Chondrocyte (in vitro differentiated cells): ENCODE data around the gene SLC16A3. TPM values are rescaled to one million over a fixed set of nuclear protein-coding genes. Genes with fewer than 3 reads are reported as not detected.
A peak's percentile ranks its signal among the peaks of the same experiment; 100 is the strongest.

ENCODE experiments used
- DNase-seq: peaks from one replicate; pipeline ENCODE4 v3.0.0; 2021; ENCODE audit warnings: mixed read lengths, low spot score
- H3K27ac Mint-ChIP-seq: one replicate; pipeline ENCODE4 v1.8.0; 2021; ENCODE audit warnings: mild to moderate bottlenecking, moderate library complexity, mixed read lengths; ENCODE audit not compliant: unreplicated experiment
- H3K27me3 Mint-ChIP-seq: 2 replicates; pipeline ENCODE4 v1.8.0; 2021; ENCODE audit warnings: low read depth, mixed read lengths
- H3K36me3 Mint-ChIP-seq: 2 replicates; pipeline ENCODE4 v1.8.0; 2021; ENCODE audit warnings: low read depth, mixed read lengths
- H3K4me1 Mint-ChIP-seq: 2 replicates; pipeline ENCODE4 v1.8.0; 2021; ENCODE audit warnings: low read depth, mild to moderate bottlenecking, mixed read lengths
- H3K4me3 Mint-ChIP-seq: one replicate; pipeline ENCODE4 v1.8.0; 2021; ENCODE audit warnings: mild to moderate bottlenecking, moderate library complexity, mixed read lengths; ENCODE audit not compliant: unreplicated experiment
- H3K9me3 Mint-ChIP-seq: 2 replicates; pipeline ENCODE4 v1.8.0; 2021; ENCODE audit warnings: low read depth, mixed read lengths
- CTCF ChIP-seq: fragments of 200-600 bp; sonication (generic); IDR thresholded peaks from 2 replicates; pipeline ENCODE4 v1.5.0; 2021; ENCODE audit warnings: antibody characterized with exemption, mild to moderate bottlenecking, moderate library complexity
- microRNA-seq: library from miRNA; unstranded; fragments of <30 nt; microRNA quantifications from one replicate; pipeline ENCODE4 v1.2.0, GENCODE V29; 2020; ENCODE audit warnings: borderline number of aligned reads
- total RNA-seq: library from RNA; stranded (reverse); gene quantifications from 3 replicates; pipeline ENCODE4 v1.2.1, GENCODE V29; 2021

The SLC16A3 gene
- total RNA-seq, 1 donor from 2014 or later = 189 TPM

- Mint-ChIP-seq H3K4me1 (peaks cover 26% of the 10 kb centered on the region), H3K27ac (no peak overlapping the region), H3K4me3 (no peak overlapping the region), H3K27me3 (no peaks in the 10 kb centered on the region), H3K9me3 (no peaks in the 10 kb centered on the region), H3K36me3 (no peaks in the 10 kb centered on the region)
- TF ChIP-seq CTCF = no peak
- DNase-seq = no peak
Observed at GRCh38 chr17:82283208-82283749, 54.4 kb downstream of the SLC16A3 start.

- Mint-ChIP-seq H3K27me3 (no peaks in the 10 kb centered on the region), H3K4me1 (peaks cover 27% of the 10 kb centered on the region), H3K4me3 (no peak overlapping the region), H3K9me3 (no peaks in the 10 kb centered on the region), H3K36me3 (no peaks in the 10 kb centered on the region), H3K27ac (no peak overlapping the region)
- TF ChIP-seq CTCF = no peak
- no peak for DNase-seq
Observed at GRCh38 chr17:82285141-82285540, 56.3 kb downstream of the SLC16A3 start.

- no peaks in the 10 kb centered on the region for H3K36me3 Mint-ChIP-seq
- no peak overlapping the region for H3K27ac Mint-ChIP-seq
- H3K9me3 Mint-ChIP-seq = no peaks in the 10 kb centered on the region
- peaks cover 24% of the 10 kb centered on the region for H3K4me1 Mint-ChIP-seq
- TF ChIP-seq CTCF = no peak
- H3K4me3 Mint-ChIP-seq = no peak overlapping the region
- no peak for DNase-seq
- no peaks in the 10 kb centered on the region for H3K27me3 Mint-ChIP-seq
Observed at GRCh38 chr17:82287013-82287867, 58.4 kb downstream of the SLC16A3 start.

GRCh38 chr17:82287868-82288801 lies 59.3 kb downstream of the SLC16A3 start:
- DNase-seq = no peak
- peak overlapping the region; percentile 10 for H3K27ac Mint-ChIP-seq
- no peak for TF ChIP-seq CTCF
- H3K27me3 Mint-ChIP-seq = no peaks in the 10 kb centered on the region
- peaks cover 19% of the 10 kb centered on the region for H3K4me1 Mint-ChIP-seq
- no peaks in the 10 kb centered on the region for H3K36me3 Mint-ChIP-seq
- no peaks in the 10 kb centered on the region for H3K9me3 Mint-ChIP-seq
- H3K4me3 Mint-ChIP-seq = no peak overlapping the region

Small RNA genes within 50 kb of the gene (microRNA-seq; reads per million reads assigned to microRNA genes)
- gene MIR6787 = not detected

Other genes with a start within 250 kb of the SLC16A3 start
- gene CENPX, start 206.2 kb upstream of the SLC16A3 start, total RNA-seq = 18.1 to 25.1 TPM (median 19.2 TPM) in 3 replicates
- gene LRRC45, start 205.7 kb upstream of the SLC16A3 start, total RNA-seq = 7.9 to 12.8 TPM (median 8.2 TPM) in 3 replicates
- 14.9 to 32.7 TPM (median 32.3 TPM) in 3 replicates for gene RAC3, start 197.4 kb upstream of the SLC16A3 start, total RNA-seq
- gene DCXR, start 191.3 kb upstream of the SLC16A3 start, total RNA-seq = 52.8 to 59.8 TPM (median 58.2 TPM) in 3 replicates
- 29.7 to 47.4 TPM (median 45.2 TPM) in 3 replicates for gene RFNG, start 177.2 kb upstream of the SLC16A3 start, total RNA-seq
- 79.8 to 103 TPM (median 82.8 TPM) in 3 replicates for gene GPS1, start 177.1 kb upstream of the SLC16A3 start, total RNA-seq
- 64.0 to 78.4 TPM (median 68.4 TPM) in 3 replicates for gene DUS1L, start 163.2 kb upstream of the SLC16A3 start, total RNA-seq
- gene FASN, start 130.8 kb upstream of the SLC16A3 start, total RNA-seq = 132 to 145 TPM (median 141 TPM) in 3 replicates
- gene CCDC57, start 16.2 kb upstream of the SLC16A3 start, total RNA-seq = 23.5 to 39.8 TPM (median 24.1 TPM) in 3 replicates
- 93.0 to 94.5 TPM (median 93.9 TPM) in 3 replicates for gene CSNK1D, start 44.7 kb downstream of the SLC16A3 start, total RNA-seq
- not detected in 3 replicates for gene CD7, start 88.6 kb downstream of the SLC16A3 start, total RNA-seq
- gene SECTM1, start 104.7 kb downstream of the SLC16A3 start, total RNA-seq = 1.3 to 2.5 TPM (median 2.1 TPM) in 3 replicates
- gene TEX19, start 130.2 kb downstream of the SLC16A3 start, total RNA-seq = not detected in 3 replicates
- gene UTS2R, start 142.7 kb downstream of the SLC16A3 start, total RNA-seq = not detected in 3 replicates
- 10.8 to 17.7 TPM (median 11.2 TPM) in 3 replicates for gene HEXD, start 189.3 kb downstream of the SLC16A3 start, total RNA-seq
- gene OGFOD3, start 189.5 kb downstream of the SLC16A3 start, total RNA-seq = 19.9 to 30.6 TPM (median 20.0 TPM) in 3 replicates
- gene CYBC1, start 221.7 kb downstream of the SLC16A3 start, total RNA-seq = 52.5 to 55.4 TPM (median 53.0 TPM) in 3 replicates
- gene NARF, start 229.7 kb downstream of the SLC16A3 start, total RNA-seq = 56.0 to 68.9 TPM (median 64.1 TPM) in 3 replicates